GM12878 (cell line): Measurements from ENCODE around the gene IL32.

Experiments used
- BHLHE40 ChIP-seq, 2 experiments: fragments of 450-650 bp in 1 of 2; IDR thresholded peaks; 2 replicates each; pipeline ENCODE4 v1.6.1; 2011 to 2017; ENCODE audit warnings: low read depth in 2 of 2, borderline replicate concordance in 1 of 2, improper control_type of control experiment in 1 of 2, low read length in 1 of 2, mild to moderate bottlenecking in 1 of 2
- CHD4 ChIP-seq: fragments of 200-600 bp; sonication (generic); IDR thresholded peaks from 2 replicates; pipeline ENCODE4 v1.6.1; 2016; ENCODE audit warnings: mild to moderate bottlenecking
- GABPA ChIP-seq: IDR thresholded peaks from 2 replicates; pipeline ENCODE4 v1.6.1; 2014; ENCODE audit warnings: antibody characterized with exemption, low read depth, mild to moderate bottlenecking, inconsistent platforms
- IKZF1 ChIP-seq: fragments of 450-650 bp; conservative IDR thresholded peaks from 2 replicates; pipeline ENCODE4 v1.6.1; 2017; ENCODE audit warnings: antibody characterized with exemption, mild to moderate bottlenecking
- MXI1 ChIP-seq: fragments of 150-350 bp; IDR thresholded peaks from 2 replicates; pipeline ENCODE4 v1.6.1; 2011; ENCODE audit warnings: low read depth, mild to moderate bottlenecking, inconsistent platforms, low read length, improper control_type of control experiment
- NR2C2 ChIP-seq: IDR thresholded peaks from 2 replicates; pipeline ENCODE4 v1.6.1; 2011; ENCODE audit warnings: borderline replicate concordance, low read depth; ENCODE audit not compliant: control insufficient read depth, insufficient read length
- REST ChIP-seq: IDR thresholded peaks from 2 replicates; pipeline ENCODE4 v1.6.1; 2012; ENCODE audit warnings: mild to moderate bottlenecking, low read depth, low read length
- SUZ12 ChIP-seq: fragments of 200-600 bp; sonication (generic); IDR thresholded peaks from one replicate; pipeline ENCODE4 v1.6.1; 2018; ENCODE audit warnings: antibody characterized with exemption, mild to moderate bottlenecking; ENCODE audit not compliant: unreplicated experiment
- TARDBP ChIP-seq: IDR thresholded peaks from 2 replicates; pipeline ENCODE4 v1.6.1; 2016; ENCODE audit warnings: borderline replicate concordance
- TF ChIP-seq, protein P1 (sequence below): IDR thresholded peaks from 2 replicates; pipeline ENCODE4 v1.6.1; 2011; ENCODE audit warnings: low read depth, mild to moderate bottlenecking, low read length, moderate library complexity, borderline replicate concordance; ENCODE audit errors: extremely low read depth
- TF ChIP-seq, protein P2 (sequence below), 3 experiments: IDR thresholded peaks in 2 of 3; conservative IDR thresholded peaks in 1 of 3; 2 replicates each; pipeline ENCODE4 v1.5.1; 2011; ENCODE audit warnings: low read depth in 3 of 3, low read length in 3 of 3, mild to moderate bottlenecking in 3 of 3, control low read depth in 2 of 3, moderate library complexity in 2 of 3, inconsistent platforms in 1 of 3, mixed read lengths in 1 of 3; ENCODE audit not compliant: control insufficient read depth in 2 of 3, insufficient read depth in 1 of 3; ENCODE audit errors: extremely low read depth in 1 of 3
- TF ChIP-seq, protein P3 (sequence below): IDR thresholded peaks from 2 replicates; pipeline ENCODE4 v1.6.1; 2012; ENCODE audit warnings: low read depth, low read length, improper control_type of control experiment

DNA sequence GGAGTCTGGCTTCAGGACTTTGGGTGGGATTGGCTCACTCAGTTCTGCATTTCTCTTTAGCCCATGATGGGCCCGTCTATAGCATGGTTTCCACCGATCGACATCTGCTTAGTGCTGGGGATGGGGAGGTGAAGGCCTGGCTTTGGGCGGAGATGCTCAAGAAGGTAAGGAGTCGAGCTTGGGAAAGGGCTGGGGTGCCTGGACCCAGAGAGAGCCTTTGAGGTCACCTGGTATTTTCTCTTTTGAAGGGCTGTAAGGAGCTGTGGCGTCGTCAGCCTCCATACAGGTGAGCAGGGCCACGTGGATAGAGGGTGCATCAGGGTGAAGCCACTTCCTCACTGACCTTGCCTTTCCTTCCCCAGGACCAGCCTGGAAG, 39.4 kb upstream of the IL32 start:
- TF ChIP-seq IKZF1 (no peak), MXI1 (no peak), TARDBP (no peak), CHD4 (no peak), REST (no peak), SUZ12 (no peak), NR2C2 (no peak), GABPA (no peak), BHLHE40 (IDR thresholded peaks at IDR 0.05; ENCODE audit: borderline replicate concordance in 1 of 2, low read depth in 2 of 2, low read length in 1 of 2) (no peak)
- TF ChIP-seq, protein P1, sequence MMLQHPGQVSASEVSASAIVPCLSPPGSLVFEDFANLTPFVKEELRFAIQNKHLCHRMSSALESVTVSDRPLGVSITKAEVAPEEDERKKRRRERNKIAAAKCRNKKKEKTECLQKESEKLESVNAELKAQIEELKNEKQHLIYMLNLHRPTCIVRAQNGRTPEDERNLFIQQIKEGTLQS: no peak
- TF ChIP-seq, protein P2, sequence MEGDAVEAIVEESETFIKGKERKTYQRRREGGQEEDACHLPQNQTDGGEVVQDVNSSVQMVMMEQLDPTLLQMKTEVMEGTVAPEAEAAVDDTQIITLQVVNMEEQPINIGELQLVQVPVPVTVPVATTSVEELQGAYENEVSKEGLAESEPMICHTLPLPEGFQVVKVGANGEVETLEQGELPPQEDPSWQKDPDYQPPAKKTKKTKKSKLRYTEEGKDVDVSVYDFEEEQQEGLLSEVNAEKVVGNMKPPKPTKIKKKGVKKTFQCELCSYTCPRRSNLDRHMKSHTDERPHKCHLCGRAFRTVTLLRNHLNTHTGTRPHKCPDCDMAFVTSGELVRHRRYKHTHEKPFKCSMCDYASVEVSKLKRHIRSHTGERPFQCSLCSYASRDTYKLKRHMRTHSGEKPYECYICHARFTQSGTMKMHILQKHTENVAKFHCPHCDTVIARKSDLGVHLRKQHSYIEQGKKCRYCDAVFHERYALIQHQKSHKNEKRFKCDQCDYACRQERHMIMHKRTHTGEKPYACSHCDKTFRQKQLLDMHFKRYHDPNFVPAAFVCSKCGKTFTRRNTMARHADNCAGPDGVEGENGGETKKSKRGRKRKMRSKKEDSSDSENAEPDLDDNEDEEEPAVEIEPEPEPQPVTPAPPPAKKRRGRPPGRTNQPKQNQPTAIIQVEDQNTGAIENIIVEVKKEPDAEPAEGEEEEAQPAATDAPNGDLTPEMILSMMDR (IDR thresholded peaks at IDR 0.05 in 2 of 3, conservative IDR thresholded peaks at IDR 0.05 in 1 of 3; ENCODE audit: control insufficient read depth in 2 of 3, extremely low read depth in 1 of 3, insufficient read depth in 1 of 3, low read depth in 3 of 3, low read length in 3 of 3): no peak
- TF ChIP-seq, protein P3, sequence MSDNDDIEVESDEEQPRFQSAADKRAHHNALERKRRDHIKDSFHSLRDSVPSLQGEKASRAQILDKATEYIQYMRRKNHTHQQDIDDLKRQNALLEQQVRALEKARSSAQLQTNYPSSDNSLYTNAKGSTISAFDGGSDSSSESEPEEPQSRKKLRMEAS: no peak
